ENCODE data around the gene JPT2.

GRCh38 chr16:1666316-1666715 lies 11.8 kb upstream of the JPT2 start:
- TF ChIP-seq, protein P1, sequence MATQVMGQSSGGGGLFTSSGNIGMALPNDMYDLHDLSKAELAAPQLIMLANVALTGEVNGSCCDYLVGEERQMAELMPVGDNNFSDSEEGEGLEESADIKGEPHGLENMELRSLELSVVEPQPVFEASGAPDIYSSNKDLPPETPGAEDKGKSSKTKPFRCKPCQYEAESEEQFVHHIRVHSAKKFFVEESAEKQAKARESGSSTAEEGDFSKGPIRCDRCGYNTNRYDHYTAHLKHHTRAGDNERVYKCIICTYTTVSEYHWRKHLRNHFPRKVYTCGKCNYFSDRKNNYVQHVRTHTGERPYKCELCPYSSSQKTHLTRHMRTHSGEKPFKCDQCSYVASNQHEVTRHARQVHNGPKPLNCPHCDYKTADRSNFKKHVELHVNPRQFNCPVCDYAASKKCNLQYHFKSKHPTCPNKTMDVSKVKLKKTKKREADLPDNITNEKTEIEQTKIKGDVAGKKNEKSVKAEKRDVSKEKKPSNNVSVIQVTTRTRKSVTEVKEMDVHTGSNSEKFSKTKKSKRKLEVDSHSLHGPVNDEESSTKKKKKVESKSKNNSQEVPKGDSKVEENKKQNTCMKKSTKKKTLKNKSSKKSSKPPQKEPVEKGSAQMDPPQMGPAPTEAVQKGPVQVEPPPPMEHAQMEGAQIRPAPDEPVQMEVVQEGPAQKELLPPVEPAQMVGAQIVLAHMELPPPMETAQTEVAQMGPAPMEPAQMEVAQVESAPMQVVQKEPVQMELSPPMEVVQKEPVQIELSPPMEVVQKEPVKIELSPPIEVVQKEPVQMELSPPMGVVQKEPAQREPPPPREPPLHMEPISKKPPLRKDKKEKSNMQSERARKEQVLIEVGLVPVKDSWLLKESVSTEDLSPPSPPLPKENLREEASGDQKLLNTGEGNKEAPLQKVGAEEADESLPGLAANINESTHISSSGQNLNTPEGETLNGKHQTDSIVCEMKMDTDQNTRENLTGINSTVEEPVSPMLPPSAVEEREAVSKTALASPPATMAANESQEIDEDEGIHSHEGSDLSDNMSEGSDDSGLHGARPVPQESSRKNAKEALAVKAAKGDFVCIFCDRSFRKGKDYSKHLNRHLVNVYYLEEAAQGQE (IDR thresholded peaks at IDR 0.05), result no peak
- TF ChIP-seq, protein P2, sequence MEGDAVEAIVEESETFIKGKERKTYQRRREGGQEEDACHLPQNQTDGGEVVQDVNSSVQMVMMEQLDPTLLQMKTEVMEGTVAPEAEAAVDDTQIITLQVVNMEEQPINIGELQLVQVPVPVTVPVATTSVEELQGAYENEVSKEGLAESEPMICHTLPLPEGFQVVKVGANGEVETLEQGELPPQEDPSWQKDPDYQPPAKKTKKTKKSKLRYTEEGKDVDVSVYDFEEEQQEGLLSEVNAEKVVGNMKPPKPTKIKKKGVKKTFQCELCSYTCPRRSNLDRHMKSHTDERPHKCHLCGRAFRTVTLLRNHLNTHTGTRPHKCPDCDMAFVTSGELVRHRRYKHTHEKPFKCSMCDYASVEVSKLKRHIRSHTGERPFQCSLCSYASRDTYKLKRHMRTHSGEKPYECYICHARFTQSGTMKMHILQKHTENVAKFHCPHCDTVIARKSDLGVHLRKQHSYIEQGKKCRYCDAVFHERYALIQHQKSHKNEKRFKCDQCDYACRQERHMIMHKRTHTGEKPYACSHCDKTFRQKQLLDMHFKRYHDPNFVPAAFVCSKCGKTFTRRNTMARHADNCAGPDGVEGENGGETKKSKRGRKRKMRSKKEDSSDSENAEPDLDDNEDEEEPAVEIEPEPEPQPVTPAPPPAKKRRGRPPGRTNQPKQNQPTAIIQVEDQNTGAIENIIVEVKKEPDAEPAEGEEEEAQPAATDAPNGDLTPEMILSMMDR (IDR thresholded peaks at IDR 0.05), result no peak
- TF ChIP-seq, protein P3, sequence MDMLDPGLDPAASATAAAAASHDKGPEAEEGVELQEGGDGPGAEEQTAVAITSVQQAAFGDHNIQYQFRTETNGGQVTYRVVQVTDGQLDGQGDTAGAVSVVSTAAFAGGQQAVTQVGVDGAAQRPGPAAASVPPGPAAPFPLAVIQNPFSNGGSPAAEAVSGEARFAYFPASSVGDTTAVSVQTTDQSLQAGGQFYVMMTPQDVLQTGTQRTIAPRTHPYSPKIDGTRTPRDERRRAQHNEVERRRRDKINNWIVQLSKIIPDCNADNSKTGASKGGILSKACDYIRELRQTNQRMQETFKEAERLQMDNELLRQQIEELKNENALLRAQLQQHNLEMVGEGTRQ (IDR thresholded peaks at IDR 0.05), result no peak
- TF ChIP-seq POLR2A (IDR thresholded peaks at IDR 0.05; ENCODE audit: low read length) (no peak), CEBPB (IDR thresholded peaks at IDR 0.05) (no peak), MYC (IDR thresholded peaks at IDR 0.05; ENCODE audit: borderline replicate concordance, low read length) (no peak), EP300 (IDR thresholded peaks at IDR 0.05) (no peak), EHMT2 (IDR thresholded peaks at IDR 0.05; ENCODE audit: low read depth) (no peak), SMC3 (IDR thresholded peaks at IDR 0.05) (no peak), HDAC2 (IDR thresholded peaks at IDR 0.05) (no peak), MAFK (IDR thresholded peaks at IDR 0.05; ENCODE audit: partially characterized antibody) (no peak), MAZ (IDR thresholded peaks at IDR 0.05; ENCODE audit: borderline replicate concordance, low read depth, low read length) (no peak), FOXS1 (CRISPR knock-in tag; IDR thresholded peaks at IDR 0.05) (no peak)
- TF ChIP-seq, protein P4, sequence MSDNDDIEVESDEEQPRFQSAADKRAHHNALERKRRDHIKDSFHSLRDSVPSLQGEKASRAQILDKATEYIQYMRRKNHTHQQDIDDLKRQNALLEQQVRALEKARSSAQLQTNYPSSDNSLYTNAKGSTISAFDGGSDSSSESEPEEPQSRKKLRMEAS (IDR thresholded peaks at IDR 0.05), result no peak
